ENCODE data around the gene CRYGD. TPM values are rescaled to one million over a fixed set of nuclear protein-coding genes. Genes with fewer than 3 reads are reported as not detected.

CRYGD gene
- polyA plus RNA-seq, 3 donors = not detected

- DNase-seq = no peak
- Histone ChIP-seq H3K9me3 (replicated peaks in 1 of 2; ENCODE audit: control insufficient read depth in 1 of 2, insufficient read depth in 1 of 2, low read length in 2 of 2) (peaks cover 0 to 4% of the 10 kb centered on the region in 2 donors), H3K36me3 (replicated peaks in 1 of 2; ENCODE audit: control insufficient read depth in 1 of 2, insufficient read depth in 2 of 2, low read length in 2 of 2) (no peaks in the 10 kb centered on the region), H3K4me3 (replicated peaks in 1 of 3; ENCODE audit: low read depth in 2 of 3, low read length in 3 of 3) (no peak overlapping the region), H3K4me1 (ENCODE audit: control insufficient read depth in 1 of 2, insufficient read depth in 2 of 2, low read length in 2 of 2) (no peaks in the 10 kb centered on the region), H3K4me2 (replicated peaks; ENCODE audit: extremely low read depth, low read length, poor library complexity, severe bottlenecking) (no peak overlapping the region), H4K20me1 (ENCODE audit: insufficient read depth, low read length) (no peaks in the 10 kb centered on the region), H3K27ac (ENCODE audit: low read depth in 1 of 2, low read length in 2 of 2) (no peak overlapping the region), H2AFZ (ENCODE audit: insufficient read depth, low read depth, low read length, poor library complexity, severe bottlenecking) (no peak overlapping the region), H3K9ac (ENCODE audit: insufficient read depth, low read length, poor library complexity, severe bottlenecking) (no peak overlapping the region), H3K27me3 (ENCODE audit: control insufficient read depth in 2 of 2, insufficient read depth in 2 of 2, low read length in 2 of 2) (no peaks in the 10 kb centered on the region), H3K79me2 (ENCODE audit: insufficient read depth, low read length) (no peaks in the 10 kb centered on the region)
- Mint-ChIP-seq H3K4me1 (peaks cover 5% of the 10 kb centered on the region), H3K36me3 (no peaks in the 10 kb centered on the region), H3K4me3 (no peak overlapping the region), H3K27ac (no peak overlapping the region), H3K27me3 (ENCODE audit: low read depth in 3 of 3) (peaks cover 0 to 2% (median 0%) of the 10 kb centered on the region in 3 donors), H3K9me3 (peaks cover 10 to 18% (median 14%) of the 10 kb centered on the region in 7 donors)
- TF ChIP-seq, protein P1, sequence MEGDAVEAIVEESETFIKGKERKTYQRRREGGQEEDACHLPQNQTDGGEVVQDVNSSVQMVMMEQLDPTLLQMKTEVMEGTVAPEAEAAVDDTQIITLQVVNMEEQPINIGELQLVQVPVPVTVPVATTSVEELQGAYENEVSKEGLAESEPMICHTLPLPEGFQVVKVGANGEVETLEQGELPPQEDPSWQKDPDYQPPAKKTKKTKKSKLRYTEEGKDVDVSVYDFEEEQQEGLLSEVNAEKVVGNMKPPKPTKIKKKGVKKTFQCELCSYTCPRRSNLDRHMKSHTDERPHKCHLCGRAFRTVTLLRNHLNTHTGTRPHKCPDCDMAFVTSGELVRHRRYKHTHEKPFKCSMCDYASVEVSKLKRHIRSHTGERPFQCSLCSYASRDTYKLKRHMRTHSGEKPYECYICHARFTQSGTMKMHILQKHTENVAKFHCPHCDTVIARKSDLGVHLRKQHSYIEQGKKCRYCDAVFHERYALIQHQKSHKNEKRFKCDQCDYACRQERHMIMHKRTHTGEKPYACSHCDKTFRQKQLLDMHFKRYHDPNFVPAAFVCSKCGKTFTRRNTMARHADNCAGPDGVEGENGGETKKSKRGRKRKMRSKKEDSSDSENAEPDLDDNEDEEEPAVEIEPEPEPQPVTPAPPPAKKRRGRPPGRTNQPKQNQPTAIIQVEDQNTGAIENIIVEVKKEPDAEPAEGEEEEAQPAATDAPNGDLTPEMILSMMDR (IDR thresholded peaks at IDR 0.05) = no peak
- intact Hi-C loops (cut with micrococcal nuclease) = no loop called here
Observed at GRCh38 chr2:208147008-208147407, 22.7 kb upstream of the CRYGD start.

GRCh38 chr2:208146006-208146405 lies 21.7 kb upstream of the CRYGD start, which contains the start of gene CRYGB:
CRYGB (minus strand) TSS chr2:208146158; CDS start chr2:208146120, 38 bp downstream.
- intact Hi-C loops (cut with micrococcal nuclease) = no loop called here
- Mint-ChIP-seq H3K9me3 (peaks cover 4 to 10% (median 6%) of the 10 kb centered on the region in 7 donors), H3K27me3 (ENCODE audit: low read depth in 3 of 3) (peaks cover 0 to 4% (median 0%) of the 10 kb centered on the region in 3 donors), H3K36me3 (no peaks in the 10 kb centered on the region), H3K4me3 (no peak within 1 kb of the TSS), H3K27ac (no peak within 1 kb of the TSS), H3K4me1 (peaks cover 5% of the 10 kb centered on the region)
- H3K9ac ChIP-seq (ENCODE audit: insufficient read depth, low read length, poor library complexity, severe bottlenecking) = no peak within 1 kb of the TSS
- no peak within 1 kb of the TSS for H3K4me2 ChIP-seq (replicated peaks; ENCODE audit: extremely low read depth, low read length, poor library complexity, severe bottlenecking)
- H3K4me3 ChIP-seq (replicated peaks in 1 of 3; ENCODE audit: low read depth in 2 of 3, low read length in 3 of 3) = no peak within 1 kb of the TSS
- no peak for DNase-seq
- H3K79me2 ChIP-seq (ENCODE audit: insufficient read depth, low read length) = no peaks in the 10 kb centered on the region
- no peaks in the 10 kb centered on the region for H3K9me3 ChIP-seq (replicated peaks in 1 of 2; ENCODE audit: control insufficient read depth in 1 of 2, insufficient read depth in 1 of 2, low read length in 2 of 2)
- no peaks in the 10 kb centered on the region for H4K20me1 ChIP-seq (ENCODE audit: insufficient read depth, low read length)
- 66% methylated on average over 3 of the region's 6 CpGs for WGBS (ENCODE audit: insufficient coverage)
- TF ChIP-seq, protein P1 (IDR thresholded peaks at IDR 0.05) = no peak
- no peak within 1 kb of the TSS for H3K27ac ChIP-seq (ENCODE audit: low read depth in 1 of 2, low read length in 2 of 2)
- H3K36me3 ChIP-seq (replicated peaks in 1 of 2; ENCODE audit: control insufficient read depth in 1 of 2, insufficient read depth in 2 of 2, low read length in 2 of 2) = no peaks in the 10 kb centered on the region
- no peak within 1 kb of the TSS for H2AFZ ChIP-seq (ENCODE audit: insufficient read depth, low read depth, low read length, poor library complexity, severe bottlenecking)
- H3K27me3 ChIP-seq (ENCODE audit: control insufficient read depth in 2 of 2, insufficient read depth in 2 of 2, low read length in 2 of 2) = no peaks in the 10 kb centered on the region
- no peaks in the 10 kb centered on the region for H3K4me1 ChIP-seq (ENCODE audit: control insufficient read depth in 1 of 2, insufficient read depth in 2 of 2, low read length in 2 of 2)
